Neutrophil (primary cell): Measurements from ENCODE around the gene ZNF446.

ENCODE experiments used
- H3K27ac ChIP-seq: fragments of 200-600 bp; sonication (generic); 2 replicates; pipeline ENCODE4 v1.5.1; 2016; ENCODE audit warnings: mild to moderate bottlenecking, moderate library complexity
- H3K27me3 ChIP-seq: fragments of 200-600 bp; sonication (generic); 2 replicates; pipeline ENCODE4 v1.6.0; 2016; ENCODE audit warnings: mild to moderate bottlenecking
- H3K36me3 ChIP-seq: fragments of 200-600 bp; sonication (generic); 2 replicates; pipeline ENCODE4 v1.5.1; 2017
- H3K4me1 ChIP-seq, 2 experiments: fragments of 200-600 bp in 1 of 2; sonication (generic) in 1 of 2; 1 replicate in 1 of 2; 2 replicates in 1 of 2; pipeline versions ENCODE4 v1.5.1 to v1.6.1; 2013 to 2016; ENCODE audit warnings: low read depth in 1 of 2, low read length in 1 of 2, mild to moderate bottlenecking in 1 of 2, moderate library complexity in 1 of 2; ENCODE audit not compliant: control insufficient read depth in 1 of 2, insufficient read depth in 1 of 2
- H3K4me3 ChIP-seq, 2 experiments: fragments of 200-600 bp in 1 of 2; sonication (generic) in 1 of 2; 1 replicate in 1 of 2; 2 replicates in 1 of 2; pipeline ENCODE4 v1.5.1; 2013 to 2016; ENCODE audit warnings: low read depth in 1 of 2, low read length in 1 of 2, mild to moderate bottlenecking in 1 of 2, moderate library complexity in 1 of 2
- H3K9me3 ChIP-seq: fragments of 200-600 bp; sonication (generic); 2 replicates; pipeline ENCODE4 v1.5.1; 2016
- CTCF ChIP-seq: fragments of 200-600 bp; sonication (generic); IDR thresholded peaks from 2 replicates; pipeline ENCODE4 v1.5.1; 2016; ENCODE audit warnings: antibody characterized with exemption

ZNF446 gene

GRCh38 chr19:58511353-58512208, 35.4 kb downstream of the ZNF446 start, which contains the start of gene SLC27A5:
Gene SLC27A5, minus strand, starts transcription at chr19:58511992. Its CDS starts 37 bp downstream, at chr19:58511955.
- H3K4me3 ChIP-seq = no peak within 1 kb of the TSS

GRCh38 chr19:58513213-58513693, 37.1 kb downstream of the ZNF446 start:
- peaks cover 15 to 25% of the 10 kb centered on the region in 2 experiments for H3K4me1 ChIP-seq
- peaks cover 32% of the 10 kb centered on the region for H3K36me3 ChIP-seq
- H3K27ac ChIP-seq = peak overlapping the region; percentile 57
- TF ChIP-seq CTCF = no peak
- no peaks in the 10 kb centered on the region for H3K27me3 ChIP-seq
- no peaks in the 10 kb centered on the region for H3K9me3 ChIP-seq
- H3K4me3 ChIP-seq = no peak overlapping the region

More at GRCh38 chr19:58511353-58512208, 35.4 kb downstream of the ZNF446 start, which contains the start of gene SLC27A5:
- H3K36me3 ChIP-seq = peaks cover 23% of the 10 kb centered on the region
- peaks cover 11 to 15% of the 10 kb centered on the region in 2 experiments for H3K4me1 ChIP-seq
- TF ChIP-seq CTCF = no peak
- H3K9me3 ChIP-seq = peaks cover 5% of the 10 kb centered on the region
- H3K27ac ChIP-seq = no peak within 1 kb of the TSS
- H3K27me3 ChIP-seq = no peaks in the 10 kb centered on the region

GRCh38 chr19:58513694-58514563, 37.8 kb downstream of the ZNF446 start:
- Histone ChIP-seq H3K27me3 (no peaks in the 10 kb centered on the region), H3K27ac (peak overlapping the region; percentile 57), H3K4me3 (peak overlapping the region; percentile 41 to 60), H3K9me3 (no peaks in the 10 kb centered on the region), H3K36me3 (peaks cover 32% of the 10 kb centered on the region), H3K4me1 (peaks cover 22 to 32% of the 10 kb centered on the region in 2 experiments)
- TF ChIP-seq CTCF = peak; percentile 92

- Histone ChIP-seq H3K4me1 (peaks cover 25 to 36% of the 10 kb centered on the region in 2 experiments), H3K4me3 (peak overlapping the region; percentile 41 to 60), H3K27me3 (no peaks in the 10 kb centered on the region), H3K9me3 (no peaks in the 10 kb centered on the region), H3K27ac (no peak overlapping the region), H3K36me3 (peaks cover 32% of the 10 kb centered on the region)
- no peak for TF ChIP-seq CTCF
Measured at GRCh38 chr19:58514564-58515022, 38.4 kb downstream of the ZNF446 start.

- Histone ChIP-seq H3K36me3 (peaks cover 31% of the 10 kb centered on the region), H3K9me3 (no peaks in the 10 kb centered on the region), H3K27ac (no peak overlapping the region), H3K4me3 (no peak overlapping the region), H3K4me1 (peaks cover 31 to 43% of the 10 kb centered on the region in 2 experiments), H3K27me3 (no peaks in the 10 kb centered on the region)
- TF ChIP-seq CTCF = no peak
Measured at GRCh38 chr19:58515259-58515658, 39.1 kb downstream of the ZNF446 start.
